Jurkat, Clone E6-1 (cell line): ENCODE measurements around the gene NUMA1.

Source experiments
- DNase-seq: peaks from one replicate; pipeline ENCODE4 v3.0.0-alpha.2; 2011; ENCODE audit warnings: low read depth, low spot score
- H3K4me3 ChIP-seq: 2 replicates; pipeline ENCODE4 v1.5.1; 2011; ENCODE audit warnings: mild to moderate bottlenecking, low read length, control low read depth, moderate library complexity

The NUMA1 gene

GRCh38 chr11:72103754-72104167 lies 23.4 kb upstream of the NUMA1 start:
- H3K4me3 ChIP-seq = peak overlapping the region; percentile 44
- no peak for DNase-seq

DNA sequence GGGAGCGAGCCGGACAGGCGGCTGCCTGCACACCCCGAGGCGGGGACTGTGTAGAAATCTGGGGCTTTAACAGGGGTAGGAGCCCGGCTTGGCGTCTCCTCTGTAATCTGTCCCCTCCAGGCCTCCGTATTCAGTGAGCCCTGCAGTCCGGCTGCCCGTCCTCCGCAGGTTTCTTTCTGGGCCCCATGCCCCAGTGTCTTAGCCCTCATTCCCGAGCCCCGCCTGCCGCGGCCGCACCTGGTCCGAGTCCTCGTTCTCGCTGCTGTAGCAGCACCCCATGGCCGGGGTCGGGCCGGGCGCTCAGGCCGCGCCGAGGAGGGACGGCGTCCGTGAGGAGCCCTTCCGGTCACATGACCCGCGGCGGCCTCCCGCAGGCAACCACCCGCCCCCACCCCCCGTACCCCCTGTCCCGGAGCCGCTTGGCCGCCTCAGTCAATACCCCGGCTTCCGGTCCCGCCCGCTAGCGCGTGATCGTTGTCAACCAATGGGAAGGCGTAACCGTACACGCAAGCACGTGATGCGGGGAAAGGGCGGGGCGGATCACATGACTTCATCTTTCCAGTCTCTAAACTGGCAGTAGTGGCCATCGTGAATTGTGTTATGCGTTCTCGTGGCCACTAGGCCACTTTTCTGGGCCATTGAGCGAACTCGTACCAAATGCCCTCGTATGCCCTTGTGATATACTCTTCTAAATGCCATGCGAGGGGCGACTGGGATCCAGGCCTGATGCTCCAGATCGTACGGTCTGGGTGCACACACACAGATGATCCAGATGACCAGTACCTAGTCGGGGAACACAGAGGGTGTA lies 22.8 kb upstream of the NUMA1 start, which contains the start of gene LAMTOR1:
LAMTOR1 (minus strand) TSS at position 352 of the 808 bp plus-strand sequence; CDS start at position 279, 73 bp downstream.
- peak; percentile 97 for DNase-seq
- H3K4me3 ChIP-seq = peak within 1 kb of the TSS; percentile 97

DNA sequence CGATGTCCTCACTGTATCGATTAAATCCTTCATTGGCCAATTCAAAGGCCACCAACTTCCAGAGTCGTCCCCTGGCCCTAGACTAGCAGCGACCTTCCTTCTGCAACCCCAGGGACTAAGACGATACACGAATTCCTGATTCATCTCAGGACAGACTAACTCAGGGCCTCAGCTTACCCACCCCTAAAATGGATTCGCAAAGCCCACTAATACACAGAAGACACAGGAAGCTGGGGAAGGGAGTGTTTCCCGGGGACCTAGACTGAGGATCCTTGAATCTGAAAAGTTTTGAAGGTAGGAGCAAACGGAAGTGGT lies 22.2 kb upstream of the NUMA1 start:
- DNase-seq = no peak
- H3K4me3 ChIP-seq = peak overlapping the region; percentile 97

DNA sequence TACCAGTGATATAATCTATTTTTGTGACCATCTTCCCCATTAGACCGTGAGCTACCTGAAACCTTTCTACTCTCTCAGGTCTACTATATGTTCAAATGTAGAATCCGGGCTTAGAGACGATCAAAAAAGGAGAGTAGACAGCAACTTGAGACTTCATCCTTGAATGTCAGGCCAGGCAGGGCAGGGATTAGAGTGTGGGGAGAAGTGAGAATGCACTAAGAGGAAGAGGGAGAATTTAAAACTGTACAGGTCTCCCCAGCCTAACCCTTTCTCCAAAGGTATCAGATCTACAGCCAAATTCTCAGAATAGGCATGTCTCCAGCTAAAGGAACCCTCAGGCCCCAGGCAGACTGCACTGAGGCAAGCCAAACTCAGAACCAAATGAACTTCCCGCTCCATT lies 21.8 kb upstream of the NUMA1 start:
- peak overlapping the region; percentile 97 for H3K4me3 ChIP-seq
- no peak for DNase-seq

DNA sequence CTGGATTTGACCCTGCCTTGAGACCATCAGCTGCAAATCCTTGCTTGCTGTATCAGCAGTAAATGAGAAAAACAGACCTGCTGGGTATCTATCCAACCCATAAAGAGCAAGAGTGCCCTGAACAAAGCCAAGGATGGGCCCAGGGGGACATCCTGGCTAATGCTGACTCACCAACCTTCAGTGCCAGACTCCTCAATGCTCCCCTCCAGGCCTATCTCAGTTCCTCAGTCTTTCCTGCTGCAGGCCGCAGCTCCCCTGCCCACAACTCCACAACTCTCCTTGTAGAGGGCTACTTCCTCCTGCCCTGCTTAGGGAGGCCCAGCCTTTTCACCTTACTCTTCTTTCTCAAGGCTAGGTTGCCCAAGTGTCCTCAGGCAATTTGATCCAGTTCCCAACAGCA lies 20.1 kb upstream of the NUMA1 start:
- no peak for DNase-seq
- no peak overlapping the region for H3K4me3 ChIP-seq

DNA sequence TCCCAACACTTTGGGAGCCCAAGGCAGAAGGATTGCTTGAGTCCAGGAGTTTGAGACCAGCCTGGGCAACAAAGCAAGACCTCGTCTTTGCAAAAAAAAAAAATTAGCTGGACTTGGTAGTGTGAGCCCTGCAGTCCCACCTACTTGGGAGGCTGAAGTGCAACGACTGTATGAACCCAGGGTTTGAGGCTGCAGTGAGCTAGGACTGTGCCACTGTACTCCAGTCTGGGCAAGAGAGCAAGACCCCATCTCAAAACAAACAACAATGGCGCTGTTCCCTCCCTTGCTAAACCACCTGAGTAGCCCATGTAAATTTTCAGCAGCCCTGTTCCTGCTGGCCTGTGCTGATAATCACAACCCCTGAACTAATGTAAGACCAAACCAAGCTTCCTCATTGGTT lies 19.7 kb upstream of the NUMA1 start:
- no peak for DNase-seq
- H3K4me3 ChIP-seq = no peak overlapping the region

GRCh38 chr11:72098741-72099140 lies 18.4 kb upstream of the NUMA1 start:
- DNase-seq = no peak
- H3K4me3 ChIP-seq = no peak overlapping the region

DNA sequence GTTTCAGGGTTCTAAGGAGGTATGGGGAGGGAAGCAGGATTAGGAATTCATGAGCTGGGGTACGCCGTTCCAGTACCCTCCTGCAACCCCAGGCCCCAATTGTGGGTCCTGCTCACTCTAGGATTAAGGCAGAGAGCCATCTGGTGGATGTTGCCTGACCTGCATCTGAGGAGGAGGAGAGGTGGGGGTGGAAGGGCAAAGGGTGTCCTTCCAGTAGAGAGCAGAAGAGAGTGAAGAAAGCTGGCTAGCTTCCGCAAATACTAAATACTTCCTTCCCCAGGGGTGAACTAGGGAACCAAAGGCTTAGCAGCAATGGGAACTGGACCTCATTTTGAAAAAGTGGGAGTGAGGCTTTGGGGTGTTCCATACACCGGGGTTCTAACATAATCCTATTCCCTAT lies 10.9 kb upstream of the NUMA1 start:
- DNase-seq = peak; percentile 55
- no peak overlapping the region for H3K4me3 ChIP-seq

- no peak overlapping the region for H3K4me3 ChIP-seq
- DNase-seq = no peak
These were observed 7.9 kb upstream of the NUMA1 start for GRCh38 chr11:72088076-72088808.

- H3K4me3 ChIP-seq = no peak overlapping the region
- DNase-seq = no peak
These were observed 5.4 kb upstream of the NUMA1 start for GRCh38 chr11:72085621-72086351.

GRCh38 chr11:72084965-72085364 lies 4.6 kb upstream of the NUMA1 start:
- DNase-seq = no peak
- no peak overlapping the region for H3K4me3 ChIP-seq

DNA sequence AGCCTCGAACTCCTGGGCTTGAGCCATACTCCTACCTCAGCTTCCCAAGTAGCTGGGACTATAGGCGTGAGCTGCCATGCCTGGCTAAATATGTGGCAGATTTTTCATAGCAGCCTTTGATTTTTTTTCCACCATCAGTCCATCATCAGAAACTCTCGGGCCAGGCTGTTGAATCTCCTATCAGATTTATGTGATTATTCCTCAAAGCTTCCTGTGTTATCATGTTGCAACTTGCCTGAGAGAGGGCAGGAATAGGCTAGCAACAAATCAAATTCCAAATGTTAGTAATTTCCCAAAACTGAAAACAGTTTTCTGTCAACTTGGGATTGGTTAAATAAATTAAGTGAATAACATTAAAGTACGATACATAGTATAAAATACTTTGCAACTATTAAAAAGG lies 3.7 kb upstream of the NUMA1 start:
- DNase-seq = no peak
- no peak overlapping the region for H3K4me3 ChIP-seq

- DNase-seq = no peak
- H3K4me3 ChIP-seq = no peak overlapping the region
These were observed 3.1 kb upstream of the NUMA1 start for GRCh38 chr11:72083414-72083813.

DNA sequence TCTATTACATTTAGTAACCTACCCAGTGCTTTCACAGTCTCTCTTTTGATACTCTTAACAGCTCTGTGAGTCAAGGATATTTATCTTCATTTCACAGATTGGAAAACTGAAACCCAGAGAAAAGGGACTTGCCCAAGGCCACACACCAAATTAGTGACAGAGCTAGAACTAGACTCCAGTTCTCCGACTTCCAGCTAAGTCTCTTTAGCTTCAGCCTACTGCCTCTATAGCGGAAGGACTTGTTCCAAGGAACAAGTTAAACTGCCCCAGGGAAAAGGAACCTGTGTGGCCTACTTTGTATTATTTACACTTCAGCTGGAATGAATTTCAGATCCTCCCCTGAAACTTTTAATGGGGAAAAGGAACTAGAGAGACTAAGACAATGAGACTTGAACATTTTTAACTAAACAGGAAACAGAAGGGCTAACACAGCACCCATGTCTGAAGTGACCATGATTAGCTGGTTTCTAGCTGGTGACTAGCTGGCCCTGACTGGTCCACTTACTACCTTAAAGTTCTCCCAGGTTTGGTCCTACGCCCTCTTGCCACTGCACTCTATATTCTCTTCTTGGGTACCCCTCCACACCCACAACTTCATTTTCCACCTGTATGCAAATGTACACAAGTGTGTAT lies 1.6 kb upstream of the NUMA1 start:
- no peak for DNase-seq
- no peak overlapping the region for H3K4me3 ChIP-seq

GRCh38 chr11:72081184-72081644 lies 872 bp upstream of the NUMA1 start:
- no peak for DNase-seq
- peak overlapping the region; percentile 71 for H3K4me3 ChIP-seq

DNA sequence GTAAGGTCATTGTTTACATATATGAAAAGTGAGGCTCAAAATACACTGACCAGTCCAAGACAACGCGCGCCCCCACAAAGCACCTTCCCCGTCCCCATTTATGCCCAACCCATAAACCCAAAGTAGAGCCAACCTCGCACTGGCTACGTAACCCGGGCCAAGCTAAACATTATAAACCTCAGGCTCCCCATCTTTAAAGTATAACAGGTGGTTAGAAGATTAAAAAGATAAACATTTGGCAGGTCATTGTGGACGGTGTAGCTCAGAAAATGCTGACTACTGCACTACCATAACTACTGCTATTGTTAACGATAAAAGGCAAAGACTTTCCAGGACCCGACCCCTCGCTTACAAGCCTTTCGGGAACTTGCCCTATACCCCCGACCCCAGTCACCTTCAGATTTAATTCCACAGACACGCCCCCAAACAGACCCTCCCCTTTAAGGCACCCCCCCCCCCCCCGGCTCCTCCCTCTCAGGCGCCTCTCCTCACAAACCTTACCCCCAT lies 470 bp downstream of the NUMA1 start:
- peak overlapping the region; percentile 91 for H3K4me3 ChIP-seq
- peak; percentile 33 for DNase-seq

GRCh38 chr11:72078477-72078876 lies 1.9 kb downstream of the NUMA1 start:
- DNase-seq = no peak
- H3K4me3 ChIP-seq = no peak overlapping the region

- H3K4me3 ChIP-seq = no peak overlapping the region
- no peak for DNase-seq
These were observed 4.6 kb downstream of the NUMA1 start for GRCh38 chr11:72075756-72076155.

DNA sequence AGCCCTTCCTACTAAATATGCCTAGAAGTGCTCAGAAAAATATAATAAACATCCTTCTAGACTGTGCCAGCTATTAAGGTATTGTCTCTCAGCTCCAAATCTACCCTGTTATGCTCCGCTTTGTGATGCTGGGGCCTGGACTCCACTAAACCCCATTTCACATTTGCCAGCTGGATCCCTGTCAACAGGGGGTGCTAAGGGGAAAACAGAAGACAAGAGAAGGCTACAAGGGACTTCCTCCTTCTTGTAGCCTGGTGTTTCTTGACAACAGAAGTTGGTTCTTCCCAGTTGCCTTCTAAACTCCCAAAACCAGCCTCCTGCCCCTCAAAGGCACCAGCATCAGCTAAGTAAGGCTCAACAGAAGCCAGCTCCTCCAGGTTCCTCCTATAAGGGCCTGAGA lies 5.2 kb downstream of the NUMA1 start:
- no peak for DNase-seq
- H3K4me3 ChIP-seq = no peak overlapping the region
